Testis (tissue), 3 donors: ENCODE results near the gene DDC. TPM values are rescaled to one million over a fixed set of nuclear protein-coding genes. Genes with fewer than 3 reads are reported as not detected.

Source experiments
- DNase-seq: peaks from one replicate; pipeline ENCODE4 v3.0.0-alpha.2; 2019
- H3K27ac ChIP-seq, 2 donors: fragments of 200-600 bp; sonication (generic); one replicate each; pipeline ENCODE4 v1.5.1; 2019
- H3K27me3 ChIP-seq: fragments of 200-600 bp; sonication (generic); one replicate; pipeline ENCODE4 v1.5.1; 2019
- H3K36me3 ChIP-seq: fragments of 200-600 bp; sonication (generic); one replicate; pipeline ENCODE4 v1.5.1; 2017; ENCODE audit warnings: low read depth; ENCODE audit errors: missing control alignments
- H3K4me1 ChIP-seq: fragments of 200-600 bp; sonication (generic); one replicate; pipeline ENCODE4 v1.5.1; 2019
- H3K4me3 ChIP-seq, 2 donors: fragments of 200-600 bp; sonication (generic); one replicate each; pipeline ENCODE4 v1.5.1; 2017 to 2019
- H3K9me3 ChIP-seq: fragments of 200-600 bp; sonication (generic); one replicate; pipeline ENCODE4 v1.5.1; 2017
- CTCF ChIP-seq, 3 experiments: fragments of 450-650 bp in 2 of 3; fragments of 200-600 bp in 1 of 3; sonication (generic) in 1 of 3; IDR thresholded peaks; one replicate each; pipeline ENCODE4 v1.5.1; 2016 to 2019; ENCODE audit warnings: antibody characterized with exemption in 3 of 3, mild to moderate bottlenecking in 2 of 3, moderate library complexity in 1 of 3
- POLR2A ChIP-seq: fragments of 450-650 bp; IDR thresholded peaks from one replicate; pipeline ENCODE4 v1.6.1; 2017; ENCODE audit warnings: antibody characterized with exemption, mild to moderate bottlenecking, moderate library complexity
- WGBS, 2 donors: methylation state at CpG; one replicate each; pipeline ENCODE4 v1.1.5; 2018; 5-methylcytosine and 5-hydroxymethylcytosine counted together
- intact Hi-C: fragments of 100-400 bp; cut with DNase I; formaldehyde crosslinking; loops from one replicate; pipeline ENCODE4 v1.15.1; 2023; ENCODE audit warnings: low total_unique reads
- polyA plus RNA-seq: library from polyadenylated mRNA; stranded (reverse); fragments of 350-450 nt; fragmentation: Illumina TruSeq; extraction: RNeasy Lipid Tissue Mini Kit (QIAGEN cat#74804); gene quantifications from one replicate; pipeline ENCODE4 v1.2.3, GENCODE V29; 2014; ENCODE audit warnings: low read depth, low replicate concordance; ENCODE audit not compliant: insufficient read depth
- total RNA-seq, 2 donors: library from RNA; depleted of rRNA; stranded (reverse); fragments of >200 nt; gene quantifications; one replicate each; pipeline ENCODE4 v1.2.3, GENCODE V29; 2016

Gene DDC
- total and polyA plus RNA-seq, 3 donors from 2014 or later, result 1.2 to 4.1 (median 3.3) TPM

DNA sequence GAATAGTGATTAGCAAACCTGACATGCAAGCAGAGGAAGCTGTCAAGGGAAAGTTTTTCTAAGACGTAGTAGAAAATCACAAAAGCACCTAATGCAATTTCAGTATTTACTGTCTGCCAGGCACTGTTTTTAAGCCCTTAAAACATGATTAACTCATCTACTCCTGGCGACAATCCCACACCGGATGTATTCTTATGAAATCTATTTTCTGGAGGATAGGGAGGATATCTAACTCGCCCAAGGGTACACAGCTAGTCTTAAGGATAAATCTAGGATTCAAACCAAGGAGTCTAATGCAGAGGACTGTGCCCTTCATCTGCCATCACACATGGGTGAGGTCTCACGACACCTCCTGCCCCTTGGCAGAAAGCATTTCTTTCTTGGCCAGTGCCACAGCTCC lies 67.2 kb downstream of the DDC start:
- intact Hi-C loops, result no loop called here
- DNase-seq, result no peak
- Histone ChIP-seq H3K4me1 (peaks cover 20% of the 10 kb centered on the region), H3K4me3 (no peak overlapping the region), H3K36me3 (no peaks in the 10 kb centered on the region), H3K27me3 (no peaks in the 10 kb centered on the region), H3K9me3 (no peaks in the 10 kb centered on the region), H3K27ac (no peak overlapping the region)
- 83 to 87% methylated on average over 5 of the region's 5 CpGs for WGBS, 2 donors
- TF ChIP-seq CTCF (IDR thresholded peaks at IDR 0.05) (no peak), POLR2A (no peak)

GRCh38 chr7:50497068-50497642 lies 68.0 kb downstream of the DDC start:
- Histone ChIP-seq H3K9me3 (no peaks in the 10 kb centered on the region), H3K4me1 (peaks cover 15% of the 10 kb centered on the region), H3K4me3 (no peak overlapping the region), H3K36me3 (no peaks in the 10 kb centered on the region), H3K27ac (no peak overlapping the region), H3K27me3 (no peaks in the 10 kb centered on the region)
- 64% methylated on average over 8 of the region's 8 CpGs for WGBS, 2 donors
- TF ChIP-seq POLR2A (no peak), CTCF (IDR thresholded peaks at IDR 0.05) (no peak)
- intact Hi-C loops, result no loop called here
- DNase-seq, result no peak

DNA sequence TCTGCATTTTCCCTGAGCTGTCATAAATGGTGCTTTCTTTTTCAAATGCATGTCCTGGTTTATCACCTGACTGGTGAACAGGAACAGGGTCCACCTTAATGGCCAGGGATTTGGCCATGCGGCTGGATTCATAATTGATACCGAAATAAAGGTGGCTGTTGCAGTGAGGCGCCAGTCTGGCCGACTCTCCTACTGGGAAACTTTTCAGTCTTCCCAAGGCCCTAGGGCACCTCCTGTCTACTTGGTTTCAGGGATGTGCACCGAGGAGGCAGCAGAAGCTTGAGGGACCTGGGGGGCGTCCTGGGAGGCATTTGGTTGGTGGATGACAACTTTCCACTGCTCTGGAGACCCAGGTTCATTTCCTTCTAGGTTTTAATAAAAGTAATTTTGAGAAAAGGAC lies 68.6 kb downstream of the DDC start:
- no peak overlapping the region for H3K27ac ChIP-seq
- TF ChIP-seq POLR2A (no peak), CTCF (IDR thresholded peaks at IDR 0.05) (no peak)
- no peak for DNase-seq

DNA sequence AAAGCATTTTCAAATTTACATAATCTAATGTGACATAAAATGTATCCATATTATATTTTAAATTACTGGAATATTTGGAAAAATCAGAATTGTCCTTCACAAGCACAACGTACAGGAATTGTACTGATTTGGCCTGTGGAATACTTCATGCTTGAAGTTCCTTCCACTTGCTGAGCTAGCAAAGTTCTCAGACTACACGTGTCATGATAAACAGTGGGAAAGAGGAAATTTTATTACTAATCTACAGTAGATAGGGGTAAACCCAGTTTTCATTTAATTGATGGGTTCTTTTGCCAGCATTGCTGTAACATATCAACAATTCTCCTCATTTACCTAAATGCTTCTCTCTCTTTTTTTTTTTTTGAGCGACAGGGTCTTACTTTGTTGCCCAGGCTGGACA lies 69.5 kb downstream of the DDC start:
- 82% methylated on average over 3 of the region's 3 CpGs for WGBS, 2 donors
- H3K27me3 ChIP-seq, result no peaks in the 10 kb centered on the region
- H3K36me3 ChIP-seq, result no peaks in the 10 kb centered on the region
- no peak overlapping the region for H3K4me3 ChIP-seq
- no peaks in the 10 kb centered on the region for H3K9me3 ChIP-seq
- no peak overlapping the region for H3K27ac ChIP-seq
- TF ChIP-seq CTCF (IDR thresholded peaks at IDR 0.05) (no peak), POLR2A (no peak)
- peaks cover 10% of the 10 kb centered on the region for H3K4me1 ChIP-seq
- no peak for DNase-seq
- intact Hi-C loops, result no loop called here

More for the DNA sequence above, 68.6 kb downstream of the DDC start:
- no peaks in the 10 kb centered on the region for H3K36me3 ChIP-seq
- H3K4me3 ChIP-seq, result no peak overlapping the region
- peaks cover 10% of the 10 kb centered on the region for H3K4me1 ChIP-seq
- H3K27me3 ChIP-seq, result no peaks in the 10 kb centered on the region
- intact Hi-C loops, result no loop called here
- 76 to 79% methylated on average over 6 of the region's 6 CpGs for WGBS, 2 donors
- no peaks in the 10 kb centered on the region for H3K9me3 ChIP-seq
